DOHH2 (cell line): ENCODE measurements around the gene HUWE1.

ENCODE experiments used
- CTCF ChIP-seq: fragments of 200-600 bp; sonication (generic); IDR thresholded peaks from one replicate; pipeline ENCODE4 v1.5.1; 2014; ENCODE audit warnings: antibody characterized with exemption, mild to moderate bottlenecking, low read depth, low read length; ENCODE audit not compliant: poor library complexity, severe bottlenecking
- EZH2phosphoT487 ChIP-seq: fragments of 200-600 bp; sonication (generic); IDR thresholded peaks from 2 replicates; pipeline ENCODE4 v1.6.1; 2017; ENCODE audit warnings: borderline replicate concordance, mild to moderate bottlenecking, antibody characterized with exemption, low read length, moderate library complexity, mixed read lengths

GRCh38 chrX:53674581-53674980 lies 11.9 kb downstream of the HUWE1 start:
- no peak for TF ChIP-seq CTCF
- TF ChIP-seq EZH2phosphoT487, result no peak
